PFSK-1 (cell line): ENCODE measurements around the gene MAD1L1.

ENCODE experiments used
- FOXP2 ChIP-seq: optimal IDR thresholded peaks from 2 replicates; pipeline ENCODE3; 2011; ENCODE audit warnings: borderline replicate concordance, control low read depth, inconsistent platforms; ENCODE audit not compliant: insufficient read depth; ENCODE audit errors: extremely low read length, extremely low read depth
- POLR2AphosphoS5 ChIP-seq: IDR thresholded peaks from 2 replicates; pipeline ENCODE4 v1.6.1; 2012; ENCODE audit warnings: low read depth, mild to moderate bottlenecking, control low read depth, low read length, moderate library complexity
- SIN3A ChIP-seq: IDR thresholded peaks from 2 replicates; pipeline ENCODE4 v1.6.1; 2012; ENCODE audit warnings: mild to moderate bottlenecking, low read length, moderate library complexity, borderline replicate concordance; ENCODE audit not compliant: insufficient read depth
- TAF1 ChIP-seq: IDR thresholded peaks from 2 replicates; pipeline ENCODE4 v1.6.1; 2012; ENCODE audit warnings: low read length, control low read depth, borderline replicate concordance; ENCODE audit not compliant: insufficient read depth
- TF ChIP-seq, protein P1 (sequence below), 2 experiments: IDR thresholded peaks; 2 replicates each; pipeline versions ENCODE4 v1.6.1 to v1.8.0; 2011 to 2012; ENCODE audit warnings: low read depth in 2 of 2, low read length in 2 of 2, control low read depth in 1 of 2, inconsistent platforms in 1 of 2, mild to moderate bottlenecking in 1 of 2, moderate library complexity in 1 of 2; ENCODE audit not compliant: insufficient read depth in 1 of 2

MAD1L1 gene

GRCh38 chr7:1951159-1951536, 281.6 kb downstream of the MAD1L1 start:
- TF ChIP-seq POLR2AphosphoS5 = no peak
- TF ChIP-seq TAF1 = no peak
- TF ChIP-seq, protein P1, sequence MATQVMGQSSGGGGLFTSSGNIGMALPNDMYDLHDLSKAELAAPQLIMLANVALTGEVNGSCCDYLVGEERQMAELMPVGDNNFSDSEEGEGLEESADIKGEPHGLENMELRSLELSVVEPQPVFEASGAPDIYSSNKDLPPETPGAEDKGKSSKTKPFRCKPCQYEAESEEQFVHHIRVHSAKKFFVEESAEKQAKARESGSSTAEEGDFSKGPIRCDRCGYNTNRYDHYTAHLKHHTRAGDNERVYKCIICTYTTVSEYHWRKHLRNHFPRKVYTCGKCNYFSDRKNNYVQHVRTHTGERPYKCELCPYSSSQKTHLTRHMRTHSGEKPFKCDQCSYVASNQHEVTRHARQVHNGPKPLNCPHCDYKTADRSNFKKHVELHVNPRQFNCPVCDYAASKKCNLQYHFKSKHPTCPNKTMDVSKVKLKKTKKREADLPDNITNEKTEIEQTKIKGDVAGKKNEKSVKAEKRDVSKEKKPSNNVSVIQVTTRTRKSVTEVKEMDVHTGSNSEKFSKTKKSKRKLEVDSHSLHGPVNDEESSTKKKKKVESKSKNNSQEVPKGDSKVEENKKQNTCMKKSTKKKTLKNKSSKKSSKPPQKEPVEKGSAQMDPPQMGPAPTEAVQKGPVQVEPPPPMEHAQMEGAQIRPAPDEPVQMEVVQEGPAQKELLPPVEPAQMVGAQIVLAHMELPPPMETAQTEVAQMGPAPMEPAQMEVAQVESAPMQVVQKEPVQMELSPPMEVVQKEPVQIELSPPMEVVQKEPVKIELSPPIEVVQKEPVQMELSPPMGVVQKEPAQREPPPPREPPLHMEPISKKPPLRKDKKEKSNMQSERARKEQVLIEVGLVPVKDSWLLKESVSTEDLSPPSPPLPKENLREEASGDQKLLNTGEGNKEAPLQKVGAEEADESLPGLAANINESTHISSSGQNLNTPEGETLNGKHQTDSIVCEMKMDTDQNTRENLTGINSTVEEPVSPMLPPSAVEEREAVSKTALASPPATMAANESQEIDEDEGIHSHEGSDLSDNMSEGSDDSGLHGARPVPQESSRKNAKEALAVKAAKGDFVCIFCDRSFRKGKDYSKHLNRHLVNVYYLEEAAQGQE (IDR thresholded peaks at IDR 0.05; ENCODE audit: insufficient read depth in 1 of 2, low read depth in 2 of 2, low read length in 2 of 2) = no peak
- TF ChIP-seq SIN3A = no peak
- TF ChIP-seq FOXP2 = no peak

- TF ChIP-seq FOXP2 (no peak), SIN3A (no peak), POLR2AphosphoS5 (no peak), TAF1 (no peak)
- TF ChIP-seq, protein P1 (IDR thresholded peaks at IDR 0.05; ENCODE audit: insufficient read depth in 1 of 2, low read depth in 2 of 2, low read length in 2 of 2) = no peak
These were observed 282.1 kb downstream of the MAD1L1 start for GRCh38 chr7:1950452-1951158.

- TF ChIP-seq FOXP2 (no peak), SIN3A (no peak), TAF1 (no peak), POLR2AphosphoS5 (no peak)
- TF ChIP-seq, protein P1 (IDR thresholded peaks at IDR 0.05; ENCODE audit: insufficient read depth in 1 of 2, low read depth in 2 of 2, low read length in 2 of 2) = no peak
These were observed 282.7 kb downstream of the MAD1L1 start for GRCh38 chr7:1950066-1950451.

- TF ChIP-seq, protein P1 (IDR thresholded peaks at IDR 0.05; ENCODE audit: insufficient read depth in 1 of 2, low read depth in 2 of 2, low read length in 2 of 2) = no peak
- no peak for TF ChIP-seq TAF1
- no peak for TF ChIP-seq POLR2AphosphoS5
- TF ChIP-seq SIN3A = no peak
- no peak for TF ChIP-seq FOXP2
These were observed 283.1 kb downstream of the MAD1L1 start for GRCh38 chr7:1949681-1950055.

GRCh38 chr7:1948887-1949680, 283.7 kb downstream of the MAD1L1 start:
- TF ChIP-seq POLR2AphosphoS5 (no peak), TAF1 (no peak), SIN3A (no peak), FOXP2 (no peak)
- TF ChIP-seq, protein P1 (IDR thresholded peaks at IDR 0.05; ENCODE audit: insufficient read depth in 1 of 2, low read depth in 2 of 2, low read length in 2 of 2) = no peak
